ENCODE measurements around the gene RSRP1. TPM values are rescaled to one million over a fixed set of nuclear protein-coding genes. Genes with fewer than 3 reads are reported as not detected.

Gene RSRP1
- total RNA-seq, 1 donor from 2014 or later = 106 TPM

GRCh38 chr1:25194054-25194453 lies 53.2 kb downstream of the RSRP1 start:
- no peak for DNase-seq (ENCODE audit: low spot score)

GRCh38 chr1:25193229-25193628 lies 54.0 kb downstream of the RSRP1 start:
- DNase-seq (ENCODE audit: low spot score) = no peak

Other genes with a start within 250 kb of the RSRP1 start
- 62.4 TPM for gene SYF2, start 15.0 kb downstream of the RSRP1 start, total RNA-seq (ENCODE audit: insufficient read depth, low replicate concordance)
- gene RHD, start 25.1 kb upstream of the RSRP1 start, total RNA-seq (ENCODE audit: insufficient read depth, low replicate concordance) = not detected
- 86.2 TPM for gene TMEM50A, start 90.9 kb upstream of the RSRP1 start, total RNA-seq (ENCODE audit: insufficient read depth, low replicate concordance)
- gene RHCE, start 173.4 kb upstream of the RSRP1 start, total RNA-seq (ENCODE audit: insufficient read depth, low replicate concordance) = 1.4 TPM
- gene MACO1, start 183.4 kb upstream of the RSRP1 start, total RNA-seq (ENCODE audit: insufficient read depth, low replicate concordance) = 34.9 TPM